Fibroblast of pulmonary artery (primary cell): ENCODE data around the gene EEF1AKMT3.

Experiments
- DNase-seq: peaks from one replicate; pipeline ENCODE4 v3.0.0-alpha.2; 2010; ENCODE audit warnings: low read depth
- H3K4me3 ChIP-seq: replicated peaks from 2 replicates; pipeline ENCODE4 v1.5.1; 2011; ENCODE audit warnings: low read depth, mild to moderate bottlenecking, control low read depth, low read length, moderate library complexity
- CTCF ChIP-seq: IDR thresholded peaks from 2 replicates; pipeline ENCODE4 v1.5.1; 2011; ENCODE audit warnings: mild to moderate bottlenecking, control low read depth, low read length, inconsistent platforms; ENCODE audit errors: missing control alignments

Gene EEF1AKMT3

DNA sequence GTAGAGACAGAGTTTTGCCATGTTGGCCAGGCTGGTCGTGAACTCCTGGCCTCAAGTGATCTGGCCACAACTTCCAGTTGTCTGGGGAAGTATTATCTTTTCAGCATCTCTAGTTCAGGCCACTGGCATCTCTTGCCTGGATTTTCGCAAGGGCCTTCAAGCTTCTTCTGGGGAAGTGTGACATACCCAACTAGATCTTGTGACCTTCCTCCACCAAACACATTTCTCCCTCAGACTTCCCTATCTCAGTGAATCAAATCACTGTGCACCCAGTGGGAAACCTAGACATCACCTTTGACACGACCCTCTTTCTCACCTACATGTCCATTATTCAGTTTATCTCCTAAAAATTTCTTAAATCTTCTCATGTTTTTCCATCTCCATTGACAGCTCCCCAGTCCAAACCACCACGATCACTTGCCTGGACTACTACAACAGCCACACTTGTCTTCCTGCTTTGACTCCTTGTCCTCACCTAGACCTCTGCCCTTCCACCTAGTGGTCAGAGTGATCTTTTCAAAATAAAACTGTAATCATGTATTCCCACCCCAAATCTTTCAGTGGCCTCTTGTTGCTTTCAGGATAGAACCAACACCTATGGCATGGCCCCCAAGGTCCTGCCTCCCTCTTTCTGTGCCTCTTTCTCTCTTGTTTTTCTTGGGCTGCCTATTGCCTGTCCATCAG, 3.3 kb downstream of the EEF1AKMT3 start:
- H3K4me3 ChIP-seq, result no peak overlapping the region

GRCh38 chr12:57776247-57776587, 3.8 kb downstream of the EEF1AKMT3 start:
- DNase-seq, result no peak
- H3K4me3 ChIP-seq, result no peak overlapping the region
- TF ChIP-seq CTCF, result no peak

More for the DNA sequence above, 3.3 kb downstream of the EEF1AKMT3 start:
- no peak for TF ChIP-seq CTCF
- no peak for DNase-seq

DNA sequence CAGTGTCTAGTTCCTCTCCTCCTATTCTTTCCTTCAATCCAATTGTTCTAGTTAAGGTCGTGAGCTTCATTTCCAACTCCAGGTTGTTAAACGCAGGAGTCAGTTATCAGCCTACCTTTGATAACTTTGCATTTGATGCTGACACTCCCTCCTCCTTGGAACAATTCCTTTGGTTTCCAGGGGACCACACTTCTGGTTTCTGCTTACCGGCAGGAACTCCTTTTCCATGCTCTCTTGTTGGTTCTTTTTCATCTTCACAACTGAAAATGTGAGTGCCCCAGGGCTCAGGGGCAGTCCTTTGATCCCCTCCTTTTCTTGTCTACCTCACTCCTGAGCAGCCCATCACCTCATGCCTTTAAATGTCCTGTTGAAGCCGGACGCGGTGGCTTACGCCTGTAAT, 5.0 kb downstream of the EEF1AKMT3 start:
- DNase-seq, result no peak
- TF ChIP-seq CTCF, result no peak
- H3K4me3 ChIP-seq, result no peak overlapping the region

- H3K4me3 ChIP-seq, result no peak overlapping the region
- no peak for DNase-seq
- no peak for TF ChIP-seq CTCF
Observed at GRCh38 chr12:57777911-57778310, 5.5 kb downstream of the EEF1AKMT3 start.

GRCh38 chr12:57779736-57780135, 7.3 kb downstream of the EEF1AKMT3 start:
- H3K4me3 ChIP-seq, result no peak overlapping the region
- no peak for TF ChIP-seq CTCF
- DNase-seq, result peak; percentile 35

DNA sequence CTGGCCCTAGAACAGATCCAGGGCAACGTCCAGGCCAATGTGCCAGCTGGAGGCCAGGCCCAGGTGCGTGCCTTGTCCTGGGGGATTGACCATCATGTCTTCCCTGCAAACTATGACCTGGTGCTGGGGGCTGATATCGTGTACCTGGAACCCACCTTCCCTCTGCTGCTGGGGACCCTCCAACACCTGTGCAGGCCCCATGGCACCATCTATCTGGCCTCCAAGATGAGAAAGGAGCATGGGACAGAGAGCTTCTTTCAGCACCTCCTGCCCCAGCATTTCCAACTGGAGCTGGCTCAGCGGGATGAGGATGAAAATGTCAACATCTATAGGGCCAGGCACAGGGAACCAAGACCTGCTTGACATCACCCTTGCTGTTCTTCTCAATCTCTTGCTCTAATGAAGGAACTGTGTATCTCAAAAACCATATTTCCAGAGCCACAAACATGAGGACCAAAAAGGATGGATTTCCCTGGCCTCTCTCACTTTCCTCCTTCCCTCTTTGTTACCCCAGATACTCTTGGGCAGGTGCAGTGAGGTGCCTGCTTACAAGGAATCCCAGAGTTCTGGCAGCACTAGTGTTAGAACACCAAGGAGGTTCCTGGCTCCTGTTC, 8.0 kb downstream of the EEF1AKMT3 start:
- H3K4me3 ChIP-seq, result no peak overlapping the region
- TF ChIP-seq CTCF, result no peak
- no peak for DNase-seq

GRCh38 chr12:57781244-57781643, 8.8 kb downstream of the EEF1AKMT3 start:
- no peak overlapping the region for H3K4me3 ChIP-seq
- no peak for DNase-seq
- TF ChIP-seq CTCF, result no peak
